WI38 (cell line): ENCODE measurements around the gene PDPR.
"Not testable (repeated sequence)": the region's sequence is repeated elsewhere in the genome, so short reads cannot be mapped to it uniquely, and the experiment has no call there.

ENCODE experiments used
- H3K4me3 ChIP-seq: 2 replicates; pipeline ENCODE4 v1.5.1; 2011; ENCODE audit warnings: low read depth, mild to moderate bottlenecking, control low read depth, low read length
- TF ChIP-seq, protein P1 (sequence below): IDR thresholded peaks from 2 replicates; pipeline ENCODE4 v1.5.1; 2012; ENCODE audit warnings: low read depth, mild to moderate bottlenecking, control low read depth, low read length

PDPR gene

DNA sequence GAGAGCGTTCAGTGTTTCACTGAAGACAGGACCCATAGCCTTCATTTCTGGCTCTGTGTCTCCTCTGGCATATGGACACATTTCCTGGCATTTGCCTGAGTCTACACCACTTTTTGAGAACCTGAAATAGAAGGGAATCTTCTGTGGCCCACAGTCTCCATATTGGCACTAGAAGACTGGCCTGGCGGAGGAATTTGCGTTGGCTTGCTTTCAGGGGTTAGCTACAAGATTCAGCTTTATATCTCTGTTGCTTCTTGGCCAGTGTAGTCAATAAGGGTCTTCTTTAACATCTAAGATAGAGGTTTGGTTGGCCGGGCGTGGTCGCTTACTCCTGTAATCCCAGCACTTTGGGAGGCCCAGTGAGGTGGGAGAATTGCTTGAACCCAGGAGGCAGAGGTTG is 46.7 kb downstream of the PDPR start:
- TF ChIP-seq, protein P1, sequence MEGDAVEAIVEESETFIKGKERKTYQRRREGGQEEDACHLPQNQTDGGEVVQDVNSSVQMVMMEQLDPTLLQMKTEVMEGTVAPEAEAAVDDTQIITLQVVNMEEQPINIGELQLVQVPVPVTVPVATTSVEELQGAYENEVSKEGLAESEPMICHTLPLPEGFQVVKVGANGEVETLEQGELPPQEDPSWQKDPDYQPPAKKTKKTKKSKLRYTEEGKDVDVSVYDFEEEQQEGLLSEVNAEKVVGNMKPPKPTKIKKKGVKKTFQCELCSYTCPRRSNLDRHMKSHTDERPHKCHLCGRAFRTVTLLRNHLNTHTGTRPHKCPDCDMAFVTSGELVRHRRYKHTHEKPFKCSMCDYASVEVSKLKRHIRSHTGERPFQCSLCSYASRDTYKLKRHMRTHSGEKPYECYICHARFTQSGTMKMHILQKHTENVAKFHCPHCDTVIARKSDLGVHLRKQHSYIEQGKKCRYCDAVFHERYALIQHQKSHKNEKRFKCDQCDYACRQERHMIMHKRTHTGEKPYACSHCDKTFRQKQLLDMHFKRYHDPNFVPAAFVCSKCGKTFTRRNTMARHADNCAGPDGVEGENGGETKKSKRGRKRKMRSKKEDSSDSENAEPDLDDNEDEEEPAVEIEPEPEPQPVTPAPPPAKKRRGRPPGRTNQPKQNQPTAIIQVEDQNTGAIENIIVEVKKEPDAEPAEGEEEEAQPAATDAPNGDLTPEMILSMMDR, result no peak

GRCh38 chr16:70161350-70161749 is 47.2 kb downstream of the PDPR start:
- H3K4me3 ChIP-seq, result no peak overlapping the region
- TF ChIP-seq, protein P1, result no peak

More for the DNA sequence above, 46.7 kb downstream of the PDPR start:
- H3K4me3 ChIP-seq, result no peak overlapping the region

DNA sequence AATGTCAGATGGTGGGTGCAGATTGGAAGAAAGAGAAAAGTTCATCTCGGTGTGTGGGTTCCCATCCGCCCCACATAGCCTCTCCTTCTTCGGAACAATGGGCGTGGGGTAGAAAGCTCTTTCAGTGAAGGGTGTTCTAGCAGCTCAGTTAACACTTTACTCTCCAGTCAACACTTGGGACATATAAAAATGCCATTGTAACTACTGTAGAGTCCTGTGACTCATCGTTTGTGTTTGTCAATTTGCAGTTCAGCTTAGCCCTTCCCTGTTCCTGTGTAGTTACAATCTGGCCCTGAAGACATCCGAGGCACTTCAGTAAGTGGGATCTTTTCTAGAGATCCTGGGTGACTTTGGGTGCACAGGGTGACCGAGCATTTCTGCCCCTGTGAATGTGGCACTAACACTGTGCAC is 47.9 kb downstream of the PDPR start:
- TF ChIP-seq, protein P1, result no peak
- no peak overlapping the region for H3K4me3 ChIP-seq

DNA sequence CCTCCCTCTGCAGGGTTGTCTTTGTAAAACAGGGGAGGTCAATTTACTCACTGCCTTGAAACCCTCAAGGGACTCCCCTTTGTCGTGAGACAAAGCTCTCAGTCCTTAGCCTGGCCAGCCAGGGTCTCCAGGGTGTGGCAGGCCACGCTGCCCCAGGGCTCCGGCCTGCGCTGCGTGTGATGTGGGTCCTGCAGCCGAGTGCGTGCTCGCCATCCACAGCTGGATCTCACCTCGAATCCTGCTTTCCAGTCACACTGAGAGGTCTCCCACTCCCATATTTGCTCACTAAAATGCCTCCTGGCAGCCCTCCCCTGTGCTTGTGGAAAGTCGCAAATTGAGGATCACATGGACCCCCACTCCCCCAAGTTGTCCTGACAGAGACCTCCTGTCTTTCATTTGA is 49.5 kb downstream of the PDPR start:
- H3K4me3 ChIP-seq, result no peak overlapping the region
- TF ChIP-seq, protein P1, result no peak

- not testable (repeated sequence) for H3K4me3 ChIP-seq
Measured at GRCh38 chr16:70166688-70167087, 52.6 kb downstream of the PDPR start.

GRCh38 chr16:70173212-70173837 is 59.2 kb downstream of the PDPR start, which contains the start of gene CLEC18C:
TSS of gene CLEC18C (plus strand) at chr16:70173787. CDS start at chr16:70174279, 492 bp downstream.
- H3K4me3 ChIP-seq, result not testable (repeated sequence)

DNA sequence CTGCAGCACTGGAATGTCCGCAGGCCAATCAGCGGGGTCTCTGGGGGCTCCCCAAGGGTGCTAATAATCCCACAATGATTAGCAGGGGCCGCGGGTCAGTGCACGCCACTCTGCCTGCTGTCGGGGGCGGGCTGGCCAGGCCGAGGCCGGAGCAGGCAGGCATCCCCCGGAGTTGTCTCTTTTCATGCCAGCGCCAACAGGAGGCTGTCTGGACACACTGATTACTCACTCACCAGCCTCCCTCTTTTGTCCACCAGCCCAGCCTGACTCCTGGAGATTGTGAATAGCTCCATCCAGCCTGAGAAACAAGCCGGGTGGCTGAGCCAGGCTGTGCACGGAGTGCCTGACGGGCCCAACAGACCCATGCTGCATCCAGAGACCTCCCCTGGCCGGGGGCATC is 59.8 kb downstream of the PDPR start:
- H3K4me3 ChIP-seq, result not testable (repeated sequence)

DNA sequence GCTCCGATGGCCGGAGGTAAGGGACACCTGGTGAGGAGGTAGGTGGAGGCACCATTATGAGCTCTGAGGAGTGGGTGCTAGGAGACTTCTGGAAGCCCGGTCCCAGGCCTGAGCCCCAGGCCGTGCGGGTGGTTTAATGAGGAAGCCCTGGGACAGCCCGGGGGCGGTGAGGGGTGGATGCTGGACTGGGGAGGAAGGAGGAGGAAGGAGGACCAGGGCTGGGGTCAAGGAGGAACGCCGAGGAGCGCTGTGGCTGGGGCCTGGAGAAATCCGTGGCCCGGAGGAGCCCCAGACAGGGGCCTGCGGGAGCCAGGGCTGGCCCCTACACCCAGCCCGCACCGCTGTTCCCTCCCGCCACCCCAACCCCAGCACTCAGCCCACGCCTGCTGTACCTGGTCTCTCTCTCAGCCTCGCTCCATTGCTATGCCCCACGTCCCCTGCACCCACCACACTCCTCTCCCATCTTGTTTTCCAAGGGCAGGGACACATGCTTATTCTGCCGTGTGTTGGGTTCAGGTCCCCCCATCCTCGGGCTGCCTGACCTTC is 60.3 kb downstream of the PDPR start:
- H3K4me3 ChIP-seq, result not testable (repeated sequence)

DNA sequence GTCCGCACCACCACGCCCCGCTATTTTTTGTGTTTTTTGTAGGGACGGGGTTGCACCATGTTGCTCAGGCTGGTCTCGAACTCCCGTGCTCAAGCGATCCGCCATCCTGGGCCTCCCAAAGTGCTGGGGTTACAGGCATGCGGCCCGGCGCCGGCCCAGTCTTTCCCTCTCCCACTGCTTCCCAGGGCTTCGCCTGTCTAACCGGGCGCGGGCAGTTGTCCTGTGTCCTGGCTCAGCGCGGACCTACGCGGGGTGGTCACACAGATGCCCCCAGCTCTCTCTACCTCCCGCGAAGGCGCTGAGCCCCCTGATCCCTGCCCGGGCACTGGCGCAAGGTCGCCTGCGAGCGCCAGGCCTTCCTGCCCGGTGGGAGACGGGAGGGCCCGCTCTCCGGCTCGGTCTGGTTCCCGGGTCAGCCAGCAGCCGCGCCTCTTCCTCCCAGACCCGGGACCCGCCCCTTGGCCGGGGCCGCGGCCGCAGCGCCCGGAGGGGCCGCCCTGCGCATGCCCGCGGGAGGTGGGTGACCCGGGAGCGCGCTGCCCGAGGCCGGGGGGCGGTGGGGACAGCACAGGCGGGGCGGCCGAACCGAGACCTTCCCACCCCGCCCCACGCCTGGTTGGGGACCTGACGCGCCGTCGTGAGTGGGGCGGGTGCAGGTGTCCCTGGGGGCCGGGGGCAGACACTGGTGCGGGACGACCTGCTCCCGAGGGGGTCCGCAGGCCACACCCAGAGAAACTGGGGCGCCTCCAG is 73.9 kb downstream of the PDPR start:
- H3K4me3 ChIP-seq, result not testable (repeated sequence)

- H3K4me3 ChIP-seq, result not testable (repeated sequence)
Measured at GRCh38 chr16:70188608-70188915, 74.4 kb downstream of the PDPR start.

DNA sequence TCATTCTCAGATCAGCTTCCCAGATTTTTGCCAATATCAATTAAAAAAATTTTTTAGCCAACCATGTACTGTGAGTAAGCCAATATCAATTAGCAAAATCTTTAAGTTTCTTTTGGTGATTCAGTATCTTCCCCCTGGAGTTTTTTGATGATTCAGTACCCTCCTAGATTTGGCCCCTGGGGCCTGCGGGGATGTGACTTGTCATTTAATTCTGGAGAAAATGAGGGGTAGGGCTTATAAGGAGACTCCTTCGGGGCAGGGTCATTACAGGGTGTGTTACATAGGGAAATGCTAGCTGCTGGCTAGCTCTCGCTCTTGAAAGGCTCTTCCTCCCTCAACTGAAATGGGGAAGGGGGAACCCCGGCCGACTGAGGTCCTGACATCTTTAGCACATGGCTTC is 76.4 kb downstream of the PDPR start:
- not testable (repeated sequence) for H3K4me3 ChIP-seq

- H3K4me3 ChIP-seq, result not testable (repeated sequence)
Measured at GRCh38 chr16:70196683-70197300, 82.7 kb downstream of the PDPR start.

DNA sequence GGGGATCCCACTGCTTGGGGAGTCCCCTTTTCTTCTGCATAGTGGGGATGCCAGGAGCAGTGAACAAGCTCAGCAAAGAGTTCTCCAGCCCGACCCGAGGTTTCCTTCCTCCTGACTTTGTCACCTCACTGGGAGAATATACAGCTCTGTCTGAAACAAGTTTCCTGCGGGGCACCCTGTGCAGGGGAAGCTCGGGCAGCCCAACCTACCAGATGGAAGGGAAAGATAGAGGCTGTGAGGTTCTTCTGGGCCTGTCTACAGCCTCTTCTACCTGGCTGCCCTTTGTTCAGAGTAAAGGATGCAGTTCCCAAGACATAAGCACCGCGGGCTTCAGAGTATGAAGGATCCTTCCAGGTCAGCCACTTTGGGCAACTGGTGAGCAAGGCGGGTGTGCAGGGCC is 83.5 kb downstream of the PDPR start:
- H3K4me3 ChIP-seq, result not testable (repeated sequence)

DNA sequence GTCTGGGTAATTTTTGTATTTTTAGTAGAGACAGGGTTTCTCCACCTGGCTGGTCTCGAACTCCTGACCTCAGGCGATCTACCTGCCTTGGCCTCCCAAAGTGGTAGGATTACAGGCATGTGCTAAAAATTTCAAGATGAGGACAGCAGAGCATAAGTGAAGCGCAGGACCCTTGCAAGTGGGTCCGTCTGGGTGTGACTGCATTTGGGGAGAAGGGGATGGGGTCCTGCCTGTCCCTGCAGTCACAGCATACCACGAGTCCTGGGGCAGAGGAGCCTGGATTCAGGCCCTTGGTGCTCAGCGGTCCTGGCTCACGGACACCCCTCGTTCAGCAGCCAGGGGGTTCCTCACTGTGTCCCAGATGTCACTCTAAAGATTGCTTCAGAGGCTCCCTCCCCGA is 84.1 kb downstream of the PDPR start:
- not testable (repeated sequence) for H3K4me3 ChIP-seq

- not testable (repeated sequence) for H3K4me3 ChIP-seq
Measured at GRCh38 chr16:70198666-70199065, 84.5 kb downstream of the PDPR start.
